KOPT-K1 (cell line): ENCODE data around the gene UBE2L6.
"Not testable (repeated sequence)": the region's sequence is repeated elsewhere in the genome, so short reads cannot be mapped to it uniquely, and the experiment has no call there.

Source experiments
- H3K27ac ChIP-seq: fragments of 200-600 bp; sonication (generic); 2 replicates; pipeline ENCODE4 v1.5.1; 2016; ENCODE audit warnings: antibody characterized with exemption, mild to moderate bottlenecking, low read depth, low read length; ENCODE audit not compliant: poor library complexity, severe bottlenecking
- H3K36me3 ChIP-seq: fragments of 200-600 bp; sonication (generic); 2 replicates; pipeline ENCODE4 v1.5.1; 2017; ENCODE audit warnings: antibody characterized with exemption, mild to moderate bottlenecking, low read length, moderate library complexity; ENCODE audit not compliant: insufficient read depth
- H3K9me3 ChIP-seq: fragments of 200-600 bp; sonication (generic); 2 replicates; pipeline ENCODE4 v1.5.1; 2017; ENCODE audit warnings: antibody characterized with exemption, low read length, mild to moderate bottlenecking; ENCODE audit not compliant: insufficient read depth, poor library complexity, severe bottlenecking

Gene UBE2L6

GRCh38 chr11:57547854-57548377 lies 19.6 kb downstream of the UBE2L6 start:
- Histone ChIP-seq H3K27ac (no peak overlapping the region), H3K9me3 (no peaks in the 10 kb centered on the region), H3K36me3 (peaks cover 71% of the 10 kb centered on the region)

DNA sequence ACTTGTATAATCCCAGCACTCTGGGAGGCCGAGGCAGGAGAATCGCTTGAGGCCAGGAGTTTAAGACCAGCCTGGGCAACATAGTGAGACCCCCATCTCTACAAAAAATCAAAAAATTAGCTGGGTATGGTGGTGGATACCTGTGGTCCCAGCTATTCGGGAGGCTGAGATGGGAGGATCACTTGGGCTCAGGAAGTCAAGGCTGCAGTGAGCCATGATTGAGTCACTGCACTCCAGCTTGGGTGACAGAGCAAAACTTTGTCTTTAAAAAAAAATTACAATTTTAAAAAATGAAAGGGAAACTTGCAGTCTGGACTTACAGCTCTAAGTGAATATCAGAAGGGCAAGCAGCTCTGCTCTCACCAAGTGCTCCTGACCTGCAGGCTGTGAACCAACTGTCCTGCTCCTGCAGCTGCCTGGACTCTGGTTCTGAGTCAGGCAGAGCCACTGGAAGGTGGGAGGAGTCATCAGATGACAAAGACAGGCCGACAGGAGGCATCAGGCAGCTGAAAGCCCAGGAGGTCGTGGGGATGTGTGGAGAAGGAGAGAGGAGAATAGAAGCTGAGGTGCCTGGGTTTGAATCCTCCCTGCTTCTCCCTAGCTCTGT lies 20.5 kb downstream of the UBE2L6 start:
- H3K36me3 ChIP-seq, result peaks cover 71% of the 10 kb centered on the region
- no peaks in the 10 kb centered on the region for H3K9me3 ChIP-seq
- H3K27ac ChIP-seq, result no peak overlapping the region

DNA sequence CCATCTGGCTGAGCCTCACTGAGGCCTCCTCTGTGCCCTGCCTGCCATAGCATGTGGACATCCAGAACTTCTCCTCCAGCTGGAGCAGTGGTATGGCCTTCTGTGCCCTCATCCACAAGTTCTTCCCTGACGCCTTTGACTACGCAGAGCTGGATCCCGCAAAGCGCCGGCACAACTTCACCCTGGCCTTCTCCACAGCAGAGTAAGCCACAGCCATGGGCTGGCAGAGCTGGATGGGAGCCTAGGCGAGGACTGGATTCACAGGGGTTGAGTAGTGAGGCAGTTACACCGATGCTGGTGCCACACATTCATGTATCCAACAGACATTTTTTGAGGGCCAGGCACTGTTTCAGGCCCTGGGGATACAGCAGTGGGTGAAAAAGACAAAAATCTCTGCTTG lies 21.0 kb downstream of the UBE2L6 start:
- peaks cover 71% of the 10 kb centered on the region for H3K36me3 ChIP-seq
- no peaks in the 10 kb centered on the region for H3K9me3 ChIP-seq
- H3K27ac ChIP-seq, result no peak overlapping the region

- Histone ChIP-seq H3K9me3 (no peaks in the 10 kb centered on the region), H3K27ac (no peak overlapping the region), H3K36me3 (peaks cover 70% of the 10 kb centered on the region)
Measured at GRCh38 chr11:57545883-57546282, 21.6 kb downstream of the UBE2L6 start.

DNA sequence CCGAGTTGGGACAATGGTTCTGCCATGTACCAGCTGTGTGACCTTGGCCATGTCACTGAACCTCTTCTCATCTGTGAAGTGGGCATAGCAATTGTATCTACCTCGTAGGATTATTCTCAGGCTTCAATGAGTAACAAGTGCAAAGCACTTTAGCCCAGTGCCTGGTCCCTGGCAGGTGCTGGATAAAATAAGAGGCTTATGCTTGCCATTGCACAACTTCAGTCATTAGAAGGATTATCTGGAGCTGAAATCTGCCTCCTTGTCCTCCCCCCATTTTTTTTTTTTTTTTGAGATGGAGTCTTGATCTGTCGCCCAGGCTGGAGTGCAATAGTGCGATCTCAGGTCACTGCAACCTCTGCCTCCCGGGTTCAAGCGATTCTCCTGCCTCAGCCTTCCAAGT lies 22.9 kb downstream of the UBE2L6 start:
- Histone ChIP-seq H3K27ac (no peak overlapping the region), H3K36me3 (peaks cover 61% of the 10 kb centered on the region), H3K9me3 (no peaks in the 10 kb centered on the region)

DNA sequence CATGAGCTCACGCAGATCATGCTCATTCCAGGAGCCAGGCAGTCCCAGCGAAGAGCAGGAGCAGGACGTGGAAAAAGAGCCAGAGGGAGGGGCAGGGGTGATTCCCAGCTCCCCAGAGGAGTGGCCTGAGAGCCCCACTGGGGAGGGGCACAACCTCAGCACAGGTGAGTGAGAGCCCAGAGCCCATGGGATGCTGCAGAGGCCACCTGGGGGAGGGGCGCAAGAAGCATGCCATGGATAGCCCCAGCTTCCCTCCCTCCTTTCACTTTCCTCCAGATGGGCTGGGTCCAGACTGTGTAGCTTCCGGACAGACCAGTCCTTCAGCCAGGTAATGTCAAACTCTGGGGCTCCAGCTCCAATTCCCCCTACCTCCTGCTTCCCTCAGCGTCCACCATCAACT lies 23.9 kb downstream of the UBE2L6 start:
- H3K27ac ChIP-seq, result no peak overlapping the region
- no peaks in the 10 kb centered on the region for H3K9me3 ChIP-seq
- peaks cover 64% of the 10 kb centered on the region for H3K36me3 ChIP-seq

GRCh38 chr11:57542582-57542981 lies 24.9 kb downstream of the UBE2L6 start:
- Histone ChIP-seq H3K27ac (no peak overlapping the region), H3K36me3 (peaks cover 62% of the 10 kb centered on the region), H3K9me3 (no peaks in the 10 kb centered on the region)

DNA sequence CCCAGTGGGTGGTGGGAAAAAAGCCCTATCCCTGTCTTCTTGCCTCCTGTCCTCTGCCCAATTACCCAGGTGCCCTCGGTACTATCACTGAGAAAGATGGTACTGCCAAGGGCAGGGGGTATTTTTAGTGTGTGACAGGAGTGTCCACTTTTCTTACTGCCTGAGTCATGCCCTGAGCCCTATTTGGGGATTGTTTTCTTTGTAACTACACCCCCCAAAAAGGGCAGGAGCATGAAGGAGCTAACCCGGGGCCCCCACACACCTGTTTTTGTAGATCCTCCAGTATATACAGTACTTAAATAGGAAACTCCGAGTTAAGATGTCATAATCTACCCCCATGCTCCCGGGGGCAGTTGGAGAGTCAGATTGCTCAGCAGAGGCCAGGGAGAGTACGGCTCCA lies 26.3 kb downstream of the UBE2L6 start:
- H3K27ac ChIP-seq, result no peak overlapping the region
- H3K36me3 ChIP-seq, result peaks cover 49% of the 10 kb centered on the region; the same call in 1 of the 2 replicates
- no peaks in the 10 kb centered on the region for H3K9me3 ChIP-seq

- Histone ChIP-seq H3K9me3 (no peaks in the 10 kb centered on the region), H3K36me3 (peaks cover 46% of the 10 kb centered on the region; the same call in 1 of the 2 replicates), H3K27ac (no peak overlapping the region)
Measured at GRCh38 chr11:57539342-57539741, 28.1 kb downstream of the UBE2L6 start.

GRCh38 chr11:57536947-57537619 lies 30.4 kb downstream of the UBE2L6 start, which contains the start of gene SMTNL1:
Gene SMTNL1, plus strand, starts transcription at chr11:57537595. Its CDS starts 5,048 bp downstream, at chr11:57542643.
- Histone ChIP-seq H3K36me3 (peaks cover 30% of the 10 kb centered on the region; the same call in 1 of the 2 replicates), H3K9me3 (no peaks in the 10 kb centered on the region), H3K27ac (no peak within 1 kb of the TSS)

GRCh38 chr11:57534449-57534848 lies 33.0 kb downstream of the UBE2L6 start:
- H3K36me3 ChIP-seq, result peaks cover 14% of the 10 kb centered on the region; the same call in 1 of the 2 replicates
- not testable (repeated sequence) for H3K9me3 ChIP-seq, H3K27ac ChIP-seq

DNA sequence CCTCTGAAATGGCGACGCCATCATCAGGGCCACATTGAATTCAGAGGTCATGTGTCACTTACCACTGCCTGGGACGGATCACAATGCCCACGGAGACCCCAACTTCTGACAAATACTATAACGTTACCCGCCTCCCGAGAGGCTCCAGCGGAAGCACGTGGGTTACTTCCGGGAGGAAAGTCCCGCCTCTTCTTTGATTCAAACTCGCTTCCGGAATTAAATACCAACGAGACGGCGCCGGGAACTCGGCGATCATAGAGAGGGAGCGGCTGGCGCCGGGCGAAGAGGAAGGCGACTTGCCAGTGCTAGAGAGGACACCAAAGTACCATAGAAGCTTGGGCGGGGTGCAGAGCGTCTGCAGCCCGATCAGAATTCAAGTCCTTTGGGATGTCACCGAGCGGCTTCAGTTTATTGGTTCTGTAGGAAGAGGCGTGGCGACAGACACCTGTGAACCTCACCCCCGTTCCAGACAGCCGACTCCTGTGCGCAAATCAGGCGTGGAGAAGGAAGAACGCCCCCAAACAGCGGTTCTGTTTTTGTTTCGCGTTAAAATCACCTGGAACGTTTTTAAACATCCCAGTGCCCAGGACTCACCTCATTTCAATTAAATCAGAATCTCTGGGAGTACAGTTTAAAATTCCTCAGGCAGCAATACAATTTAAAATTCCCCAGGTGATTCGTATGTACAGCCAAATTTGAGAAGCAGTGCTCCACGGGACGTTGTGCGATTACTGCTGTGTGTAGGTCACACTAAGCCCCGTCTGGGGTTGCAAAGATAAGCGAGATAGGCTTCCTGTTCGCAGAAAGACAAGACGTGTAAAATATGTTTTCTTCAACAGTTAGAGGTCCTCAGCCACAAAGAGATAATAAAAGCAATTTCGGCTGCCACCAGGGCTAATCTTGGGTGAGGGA lies 36.6 kb downstream of the UBE2L6 start, which contains the start of gene TIMM10:
TSS of gene TIMM10 (minus strand) at position 159 of the 912 bp plus-strand sequence. CDS start 565 bp downstream, outside the sequence.
- Histone ChIP-seq H3K36me3 (peaks cover 24% of the 10 kb centered on the region), H3K27ac (peak within 1 kb of the TSS; percentile 79), H3K9me3 (no peaks in the 10 kb centered on the region)

DNA sequence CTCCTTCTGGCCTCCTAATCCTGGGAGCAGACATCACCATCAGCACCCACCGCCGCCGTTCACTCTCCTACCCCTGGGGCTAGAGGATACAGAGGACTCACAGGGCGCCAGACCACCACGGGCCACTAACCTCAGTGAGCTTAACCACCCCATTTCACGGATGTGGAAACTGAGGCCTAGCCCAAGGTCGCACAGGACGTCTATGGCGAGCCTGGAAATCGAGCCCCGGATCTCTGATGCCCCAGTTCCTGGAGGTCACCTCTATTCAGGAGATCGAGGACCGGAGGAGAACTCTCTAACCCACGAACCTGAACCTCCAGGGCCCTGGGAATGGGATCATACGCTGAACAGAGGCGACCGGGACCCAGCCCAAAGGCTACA lies 37.3 kb downstream of the UBE2L6 start:
- no peaks in the 10 kb centered on the region for H3K9me3 ChIP-seq
- peak overlapping the region; percentile 79 for H3K27ac ChIP-seq
- H3K36me3 ChIP-seq, result peaks cover 26% of the 10 kb centered on the region

- Histone ChIP-seq H3K36me3 (peaks cover 32% of the 10 kb centered on the region), H3K27ac (no peak overlapping the region), H3K9me3 (no peaks in the 10 kb centered on the region)
Measured at GRCh38 chr11:57529012-57529411, 38.5 kb downstream of the UBE2L6 start.
